HG03378 (cell line): ENCODE results near the gene PLGRKT.
"Not testable (repeated sequence)": the region's sequence is repeated elsewhere in the genome, so short reads cannot be mapped to it uniquely, and the experiment has no call there.

Experiments used
- ATAC-seq: cut with Tn5 transposase; IDR thresholded peaks from one replicate; pipeline ENCODE4 v1.9.1; 2021; ENCODE audit warnings: mild to moderate bottlenecking, moderate library complexity; ENCODE audit not compliant: unreplicated experiment

Gene PLGRKT

DNA sequence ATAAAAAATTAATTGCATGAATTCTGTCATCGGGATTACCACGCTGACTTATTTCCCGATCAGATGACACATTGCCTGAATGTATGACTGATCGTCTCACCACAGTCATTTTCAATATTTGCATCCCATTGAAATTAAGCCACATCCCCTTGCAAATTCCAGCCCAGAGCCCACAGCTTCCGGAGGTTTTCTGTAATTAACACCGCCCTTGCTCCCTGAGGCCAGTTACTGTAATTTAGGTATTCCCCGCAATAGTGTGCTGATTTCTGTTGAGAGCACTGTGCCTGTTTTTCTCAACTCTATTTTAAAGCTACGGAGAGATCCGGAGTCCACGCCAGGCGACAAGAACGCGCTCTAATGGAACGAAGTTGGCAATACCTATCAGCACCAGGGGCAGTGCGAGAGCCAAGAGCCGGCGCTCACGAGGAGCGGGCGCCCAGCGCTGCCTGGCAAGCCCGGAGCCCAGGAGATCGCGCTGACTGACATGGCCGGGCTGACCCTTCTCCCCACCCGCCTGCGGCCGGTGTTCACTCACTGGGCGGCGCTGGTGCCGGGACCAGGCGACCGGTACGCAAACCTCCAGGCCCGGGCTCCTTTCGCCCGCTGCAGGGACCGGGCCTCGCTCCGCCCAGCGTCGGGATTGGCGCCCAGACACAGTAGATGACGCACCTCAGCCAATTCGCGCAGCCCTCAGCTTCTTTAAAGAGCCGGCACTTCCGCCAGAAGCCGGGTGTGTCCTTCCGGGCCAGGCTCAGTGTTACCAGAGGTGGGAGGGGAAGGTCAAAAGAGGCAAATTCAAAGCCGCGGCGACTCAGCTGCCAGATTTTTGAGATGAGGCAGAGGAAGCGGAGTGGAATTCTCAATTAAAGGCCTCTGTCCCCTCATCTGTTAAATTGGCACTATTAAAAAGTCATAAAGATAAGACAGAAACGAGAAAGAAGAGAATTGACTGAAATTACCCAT, at the start of gene PLGRKT:
PLGRKT (minus strand) TSS at position 672 of the 963 bp plus-strand sequence. CDS start 5,948 bp downstream, outside the sequence.
- peak; percentile 75 for ATAC-seq

DNA sequence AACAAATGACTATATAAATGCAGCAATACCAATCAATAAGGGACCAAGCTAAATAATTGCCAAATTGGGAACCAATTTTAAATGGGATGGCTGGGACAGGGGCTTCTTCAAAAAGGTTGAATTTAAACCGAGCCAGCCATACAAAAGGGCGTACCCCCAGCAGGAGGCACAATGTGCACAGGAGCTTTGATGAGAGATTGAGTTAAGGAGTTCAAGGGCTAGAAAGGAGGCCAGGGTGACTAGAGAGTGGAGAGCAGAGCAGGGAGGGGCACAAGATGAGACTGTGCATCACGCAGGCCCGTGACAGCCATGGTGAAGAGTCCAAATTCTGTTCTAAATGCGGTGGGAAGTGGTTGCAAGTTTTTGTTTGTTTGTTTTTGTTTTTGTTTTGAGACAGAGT, 49.3 kb upstream of the PLGRKT start:
- ATAC-seq: no peak

GRCh38 chr9:5485378-5486085, 47.8 kb upstream of the PLGRKT start:
- ATAC-seq: no peak

DNA sequence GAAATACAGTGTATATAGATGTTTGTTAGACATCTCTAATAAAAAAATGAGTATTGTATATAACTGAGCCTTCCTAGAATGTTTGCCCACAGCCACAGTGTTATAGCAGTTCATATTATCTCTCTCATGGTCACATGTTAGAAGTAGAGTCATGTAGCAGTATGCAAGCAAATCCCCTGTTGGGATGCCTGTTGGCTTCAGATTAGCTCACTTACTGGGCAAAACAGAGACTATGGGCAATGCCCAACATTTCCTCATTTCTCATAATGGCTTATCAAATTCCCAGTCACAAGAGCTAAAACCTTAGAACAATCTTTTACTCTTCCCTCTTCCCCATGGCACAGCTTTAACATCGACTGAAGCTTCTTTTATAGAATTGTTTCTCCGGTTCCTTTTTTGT, 45.6 kb upstream of the PLGRKT start:
- no peak for ATAC-seq

DNA sequence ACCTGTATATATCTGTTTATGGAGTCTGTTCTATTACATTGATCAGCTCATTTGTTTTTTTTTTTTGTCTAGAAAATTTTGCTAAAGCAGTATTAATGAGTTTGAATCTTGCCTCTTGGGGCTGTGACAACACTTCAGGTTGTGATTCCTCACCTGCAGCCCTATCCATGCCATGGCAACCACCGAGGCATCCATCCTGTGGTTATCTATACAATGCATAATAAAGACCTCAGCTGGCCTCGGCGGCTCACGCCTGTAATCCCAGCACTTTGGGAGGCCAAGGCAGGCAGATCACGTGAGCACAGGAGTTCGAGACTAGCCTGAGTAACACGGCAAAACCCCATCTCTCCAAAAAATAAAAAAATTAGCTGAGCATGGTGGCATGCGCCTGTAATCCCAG, 44.5 kb upstream of the PLGRKT start:
- no peak for ATAC-seq

DNA sequence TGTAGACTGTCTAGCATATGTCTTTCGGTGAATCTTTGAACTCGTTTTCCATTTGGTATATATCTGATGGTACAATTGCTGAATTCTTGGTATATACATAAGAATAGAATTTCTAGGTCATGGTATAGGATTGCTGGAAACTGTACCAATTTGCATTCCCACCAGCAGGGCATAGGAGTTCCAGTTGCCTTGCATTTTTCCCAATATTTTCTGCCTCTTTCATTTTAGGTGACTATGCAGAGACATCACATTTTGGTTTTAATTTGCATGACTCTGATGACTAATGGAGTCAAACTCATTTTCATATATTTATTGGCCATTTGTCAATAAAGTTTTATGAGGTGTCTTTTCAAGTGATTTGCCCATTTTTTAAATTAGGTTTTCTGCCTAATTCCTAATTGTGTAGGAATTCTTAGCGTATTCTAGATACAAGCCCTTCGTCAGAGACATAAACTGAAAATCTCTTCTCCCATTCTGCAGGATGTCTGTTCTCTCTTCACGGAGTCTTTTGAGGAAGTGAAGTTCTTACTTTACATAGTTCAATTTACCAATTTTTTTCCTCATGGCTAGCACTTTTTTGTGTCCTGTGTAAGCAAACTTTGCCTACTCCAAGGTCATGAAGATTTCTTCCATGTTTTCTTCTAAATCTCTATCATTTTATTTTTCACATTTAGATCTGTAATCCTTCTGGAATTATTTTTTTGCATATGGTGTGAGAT, 43.8 kb upstream of the PLGRKT start:
- no peak for ATAC-seq

- ATAC-seq: no peak
Measured at GRCh38 chr9:5480919-5481318, 43.2 kb upstream of the PLGRKT start.

GRCh38 chr9:5479994-5480694, 42.4 kb upstream of the PLGRKT start:
- ATAC-seq: peak; percentile 55

DNA sequence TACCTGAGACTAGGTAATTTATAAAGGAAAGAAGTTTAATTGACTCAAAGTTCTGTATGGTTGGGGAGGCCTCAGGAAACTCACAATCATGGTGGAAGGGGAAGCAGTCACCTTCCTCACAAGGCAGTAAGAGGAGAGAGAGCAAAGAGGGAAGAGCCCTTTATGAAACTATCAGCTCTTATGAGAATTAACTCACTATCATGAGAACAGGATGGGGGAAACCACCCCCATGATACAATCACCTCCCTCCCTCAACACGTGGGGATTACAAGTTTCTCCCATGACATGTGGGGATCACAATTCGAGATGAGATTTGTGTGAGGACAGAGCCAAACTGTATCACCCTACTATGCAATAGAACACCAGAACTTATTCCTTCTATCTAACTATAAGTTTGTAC, 40.5 kb upstream of the PLGRKT start:
- peak; percentile 51 for ATAC-seq

DNA sequence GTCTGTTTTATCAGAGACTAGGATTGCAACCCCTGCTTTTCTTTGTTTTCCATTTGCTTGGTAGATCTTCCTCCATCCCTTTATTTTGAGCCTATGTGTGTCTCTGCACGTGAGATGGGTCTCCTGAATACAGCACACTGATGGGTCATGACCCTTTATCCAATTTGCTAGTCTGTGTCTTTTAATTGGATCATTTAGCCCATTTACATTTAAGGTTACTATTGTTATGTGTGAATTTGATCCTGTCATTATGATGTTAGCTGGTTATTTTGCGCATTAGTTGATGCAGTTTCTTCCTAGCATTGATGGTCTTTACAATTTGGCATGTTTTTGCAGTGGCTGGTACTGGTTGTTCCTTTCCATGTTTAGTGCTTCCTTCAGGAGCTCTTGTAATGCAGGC, 37.9 kb upstream of the PLGRKT start:
- not testable (repeated sequence) for ATAC-seq

DNA sequence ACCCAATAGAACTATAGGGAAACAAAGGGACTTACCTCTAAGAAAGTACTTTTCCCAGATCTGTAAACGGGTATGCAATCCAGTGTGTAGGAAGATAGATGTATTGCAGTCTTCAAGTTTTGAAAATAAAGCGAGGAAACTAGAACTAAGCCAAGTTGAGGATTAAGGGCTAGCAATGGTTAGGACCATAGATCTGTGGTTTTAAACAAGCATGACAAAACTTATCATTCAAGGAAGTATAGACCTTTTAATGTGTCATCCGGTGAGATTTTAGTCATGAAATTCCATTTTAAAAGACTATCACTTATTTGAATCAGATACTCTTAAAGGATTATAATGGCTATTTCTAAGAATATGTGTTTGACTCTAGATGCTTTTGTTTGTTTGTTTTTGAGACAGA, 33.1 kb upstream of the PLGRKT start:
- ATAC-seq: no peak

GRCh38 chr9:5470122-5470521, 32.4 kb upstream of the PLGRKT start:
- ATAC-seq: no peak

DNA sequence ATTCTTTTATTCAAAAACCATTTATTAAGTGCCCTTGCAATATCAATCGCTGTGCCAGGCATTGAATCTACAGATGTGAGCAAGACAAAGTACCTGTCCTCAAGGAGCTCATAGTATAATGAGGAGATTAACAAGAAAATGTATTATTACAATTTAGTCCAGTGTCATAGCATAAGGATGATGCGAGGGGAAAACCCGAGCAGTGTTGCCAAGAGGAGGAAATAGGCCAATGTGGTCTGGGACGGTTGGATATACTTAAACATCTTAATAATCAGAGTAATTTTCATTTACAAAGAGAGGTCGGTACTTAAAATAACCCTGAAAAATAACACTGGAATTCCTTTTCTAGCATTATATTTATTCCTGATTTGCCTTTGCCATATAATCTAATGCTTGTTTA, 31.1 kb upstream of the PLGRKT start:
- no peak for ATAC-seq

GRCh38 chr9:5466766-5467165, 29.0 kb upstream of the PLGRKT start:
- ATAC-seq: no peak

- ATAC-seq: no peak
Measured at GRCh38 chr9:5466005-5466404, 28.3 kb upstream of the PLGRKT start.

DNA sequence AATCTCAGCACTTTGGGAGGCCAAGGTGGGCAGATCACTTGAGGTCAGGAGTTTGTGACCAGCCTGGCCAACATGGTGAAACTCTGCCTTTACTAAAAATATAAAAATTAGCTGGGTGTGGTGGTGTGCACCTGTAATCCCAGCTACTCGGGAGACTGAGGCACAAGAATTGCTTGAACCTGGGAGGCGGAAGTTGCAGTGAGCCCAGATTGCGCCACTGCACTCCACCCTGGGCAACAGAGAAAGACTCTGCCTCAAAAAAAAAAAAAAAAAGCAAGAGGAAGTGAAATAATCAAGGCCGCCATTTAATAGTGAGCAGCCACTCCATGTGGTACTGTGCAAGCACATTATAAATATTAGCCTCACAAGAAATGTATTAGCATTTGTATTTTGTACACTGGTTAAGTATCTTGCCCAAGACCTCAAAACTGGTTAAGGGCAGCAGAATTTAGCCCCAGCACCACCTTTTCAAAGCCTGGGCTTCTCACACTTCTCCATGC, 27.2 kb upstream of the PLGRKT start:
- not testable (repeated sequence) for ATAC-seq

GRCh38 chr9:5460157-5460556, 22.4 kb upstream of the PLGRKT start:
- ATAC-seq: no peak

GRCh38 chr9:5459289-5459829, 21.6 kb upstream of the PLGRKT start:
- ATAC-seq: peak; percentile 51

DNA sequence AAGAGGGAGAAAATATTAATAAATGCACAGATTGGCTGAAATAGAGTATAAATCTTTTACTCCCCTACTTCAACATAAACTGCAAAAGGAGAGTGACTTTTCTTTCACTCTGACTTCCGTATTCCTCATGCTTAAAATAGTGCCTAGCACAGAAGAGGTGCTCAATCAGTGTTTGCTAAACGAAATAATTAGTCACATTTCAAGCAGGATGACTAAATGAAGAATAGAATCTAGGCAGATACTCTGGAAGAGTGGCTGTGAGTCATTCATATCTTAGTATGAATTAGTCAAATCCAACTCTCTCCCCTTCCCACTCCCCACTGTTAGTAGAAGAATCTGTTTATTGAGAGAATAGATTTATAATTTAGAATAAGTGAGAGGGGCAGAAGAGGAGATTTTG, 17.5 kb upstream of the PLGRKT start:
- ATAC-seq: no peak

DNA sequence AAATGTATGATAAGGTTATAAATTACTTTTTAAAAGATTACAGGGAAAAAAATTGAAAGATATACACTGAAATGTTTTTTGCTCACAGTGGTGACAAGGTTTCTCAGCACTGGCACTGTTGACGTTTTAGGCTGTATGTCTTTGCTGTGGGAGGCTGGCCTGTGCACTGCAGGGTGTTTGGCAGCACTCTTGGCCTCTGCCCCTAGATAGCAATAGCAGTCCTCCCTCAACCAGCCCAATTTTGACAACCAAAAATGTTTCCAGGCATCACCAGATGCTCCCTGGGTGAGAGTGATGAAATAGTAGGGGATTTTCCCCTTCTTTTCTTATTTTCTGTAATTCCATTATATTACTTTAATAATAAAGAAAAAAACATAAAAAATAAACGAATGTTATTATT, 15.9 kb upstream of the PLGRKT start:
- ATAC-seq: no peak
